A549 (cell line): ENCODE results near the gene GLIS1. TPM values are rescaled to one million over a fixed set of nuclear protein-coding genes. Genes with fewer than 3 reads are reported as not detected.

Experiments
- ATAC-seq, 2 experiments: fragments of 200-7000 bp in 1 of 2; fragments of >200 bp in 1 of 2; cut with Nextera tagmentation in 1 of 2; cut with Tn5 transposase in 1 of 2; 3 replicates each; pipeline versions ENCODE4 v1.8.0 to v1.9.1; 2018 to 2020; ENCODE audit warnings: mild to moderate bottlenecking in 1 of 2, moderate library complexity in 1 of 2
- CTCF ChIA-PET: fragments of 300-600 bp; sonication (Branson Sonifier 250); formaldehyde crosslinking; extraction: SDS; loops from one replicate; lab custom pipeline; 2021; ENCODE audit warnings: antibody characterized with exemption, inconsistent platforms; lab: Yijun Ruan, JAX
- POLR2A ChIA-PET: fragments of 350-600 bp; formaldehyde crosslinking; extraction: SDS; loops from one replicate; lab custom pipeline; 2021; ENCODE audit warnings: antibody characterized with exemption, inconsistent platforms; lab: Yijun Ruan, JAX
- DNase-seq, 2 experiments: peaks; one replicate each; pipeline versions ENCODE4 v3.0.0 to v3.0.0-alpha.2; 2011 to 2016; ENCODE audit warnings: low read depth in 1 of 2, low spot score in 1 of 2
- FAIRE-seq: peaks from 2 replicates; lab custom pipeline; 2011; peaks lifted over from hg19 to GRCh38; lab: Jason Lieb, UNC
- H3K27ac ChIP-seq, 2 experiments: fragments of >200 bp; sonication (Bioruptor Twin); formaldehyde crosslinking; 3 replicates each; pipeline ENCODE4 v1.5.1; 2016 to 2017
- H3K4me1 ChIP-seq: fragments of >200 bp; sonication (Bioruptor Twin); formaldehyde crosslinking; 3 replicates; pipeline ENCODE4 v1.6.1; 2016
- H3K4me2 ChIP-seq: fragments of >200 bp; sonication (Bioruptor Twin); formaldehyde crosslinking; 3 replicates; pipeline ENCODE4 v1.6.1; 2016
- H3K4me3 ChIP-seq: fragments of >200 bp; sonication (Bioruptor Twin); formaldehyde crosslinking; 3 replicates; pipeline ENCODE4 v1.5.1; 2016
- H3K9me3 ChIP-seq: fragments of >200 bp; sonication (Bioruptor Twin); formaldehyde crosslinking; 3 replicates; pipeline ENCODE4 v1.6.1; 2016
- ATOH8 ChIP-seq: fragments of 250-450 bp; sonication (Bioruptor Pico); IDR thresholded peaks from 2 replicates; pipeline ENCODE4 v1.5.0; 2020; ENCODE audit warnings: low read depth, mild to moderate bottlenecking, moderate library complexity
- BHLHE40 ChIP-seq: IDR thresholded peaks from 2 replicates; pipeline ENCODE4 v1.6.1; 2012; ENCODE audit warnings: low read depth, low read length, inconsistent platforms
- CBX2 ChIP-seq: fragments of 200-600 bp; sonication (generic); IDR thresholded peaks from 2 replicates; pipeline ENCODE4 v1.6.1; 2016; ENCODE audit warnings: low read depth, mild to moderate bottlenecking, borderline replicate concordance
- CHD4 ChIP-seq: fragments of 200-600 bp; sonication (generic); IDR thresholded peaks from 2 replicates; pipeline ENCODE4 v1.6.1; 2016; ENCODE audit warnings: antibody characterized with exemption, mild to moderate bottlenecking, borderline replicate concordance
- E2F6 ChIP-seq: IDR thresholded peaks from 2 replicates; pipeline ENCODE4 v1.6.1; 2012; ENCODE audit warnings: low read depth, borderline replicate concordance
- EHF ChIP-seq: fragments of 250-450 bp; sonication (Bioruptor Pico); IDR thresholded peaks from 2 replicates; pipeline ENCODE4 v1.5.0; 2020; ENCODE audit warnings: mild to moderate bottlenecking
- ELK1 ChIP-seq: fragments of 150-350 bp; IDR thresholded peaks from 2 replicates; pipeline ENCODE4 v1.6.1; 2014; ENCODE audit warnings: low read depth, mild to moderate bottlenecking, low read length
- HEYL ChIP-seq: fragments of 250-450 bp; sonication (Bioruptor Pico); IDR thresholded peaks from 2 replicates; pipeline ENCODE4 v1.8.0; 2021; ENCODE audit warnings: mild to moderate bottlenecking, moderate library complexity
- HOXA7 ChIP-seq: fragments of 250-450 bp; sonication (Bioruptor Pico); IDR thresholded peaks from 2 replicates; pipeline ENCODE4 v1.5.0; 2020; ENCODE audit warnings: mild to moderate bottlenecking, moderate library complexity
- JUNB ChIP-seq: fragments of >200 bp; sonication (Bioruptor Twin); formaldehyde crosslinking; IDR thresholded peaks from 2 replicates; pipeline ENCODE4 v1.6.1; 2016
- KDM5A ChIP-seq: fragments of 200-600 bp; sonication (generic); IDR thresholded peaks from 2 replicates; pipeline ENCODE4 v1.6.1; 2016; ENCODE audit warnings: antibody characterized with exemption, mild to moderate bottlenecking
- MYC ChIP-seq: IDR thresholded peaks from 2 replicates; pipeline ENCODE4 v1.6.1; 2012; ENCODE audit warnings: mild to moderate bottlenecking, inconsistent platforms, low read length, improper control_type of control experiment, borderline replicate concordance
- NR3C1 ChIP-seq: fragments of >200 bp; sonication (Bioruptor Twin); formaldehyde crosslinking; IDR thresholded peaks from 3 replicates; pipeline ENCODE4 v1.6.1; 2017
- PBX3 ChIP-seq: IDR thresholded peaks from 2 replicates; pipeline ENCODE4 v1.6.1; 2012
- RAD21 ChIP-seq, 2 experiments: fragments of >200 bp in 1 of 2; sonication (Bioruptor Twin) in 1 of 2; formaldehyde crosslinking in 1 of 2; IDR thresholded peaks in 1 of 2; conservative IDR thresholded peaks in 1 of 2; 2 replicates in 1 of 2; 3 replicates in 1 of 2; pipeline ENCODE4 v1.6.1; 2012 to 2018; ENCODE audit warnings: inconsistent platforms in 1 of 2
- RARB ChIP-seq: fragments of 250-450 bp; sonication (Bioruptor Pico); IDR thresholded peaks from 2 replicates; pipeline ENCODE4 v1.8.0; 2021; ENCODE audit warnings: mild to moderate bottlenecking, moderate library complexity
- RCOR1 ChIP-seq: fragments of 150-350 bp; IDR thresholded peaks from 2 replicates; pipeline ENCODE4 v1.6.1; 2014; ENCODE audit warnings: antibody characterized with exemption, low read length, low read depth
- REST ChIP-seq: fragments of 200-600 bp; sonication (generic); IDR thresholded peaks from 2 replicates; pipeline ENCODE4 v1.6.1; 2016; ENCODE audit warnings: antibody characterized with exemption, mild to moderate bottlenecking, moderate library complexity
- RNF2 ChIP-seq: fragments of 200-600 bp; sonication (generic); IDR thresholded peaks from 2 replicates; pipeline ENCODE4 v1.6.1; 2016; ENCODE audit warnings: low read depth, mild to moderate bottlenecking, antibody characterized with exemption, moderate library complexity, borderline replicate concordance
- SMC3 ChIP-seq: fragments of >200 bp; sonication (Bioruptor Twin); formaldehyde crosslinking; IDR thresholded peaks from 3 replicates; pipeline ENCODE4 v1.6.1; 2018; ENCODE audit warnings: inconsistent platforms
- USF2 ChIP-seq: fragments of 450-650 bp; IDR thresholded peaks from 2 replicates; pipeline ENCODE4 v1.6.1; 2014; ENCODE audit warnings: antibody characterized with exemption
- ZNF302 ChIP-seq: fragments of 250-450 bp; sonication (Bioruptor Pico); IDR thresholded peaks from 2 replicates; pipeline ENCODE4 v1.9.0; 2021; ENCODE audit warnings: inconsistent platforms, mild to moderate bottlenecking, moderate library complexity
- WGBS: methylation state at CpG from one replicate; pipeline ENCODE4 v1.1.6; 2017; ENCODE audit errors: missing lambda C conversion rate; 5-methylcytosine and 5-hydroxymethylcytosine counted together
- polyA plus RNA-seq, 4 experiments: library from polyadenylated mRNA; depleted of rRNA in 3 of 4; stranded (reverse); fragments of >200 nt; fragmentation: RNase III in 1 of 4; extraction: RNeasy Plus Mini Kit Qiagen cat#74134 plus additional on column Dnase treatment in 1 of 4; gene quantifications; 2 replicates in 3 of 4; 3 replicates in 1 of 4; pipeline ENCODE4 v1.2.3, GENCODE V29; 2011 to 2017

Gene GLIS1
- polyA plus RNA-seq, 2 of the 4 experiments (the other 2 are of a cell fraction) = 0.04 TPM; not detected in 1

- TF ChIP-seq SMC3 (no peak), RNF2 (no peak), JUNB (no peak), MYC (no peak), PBX3 (no peak), USF2 (no peak)
- TF ChIP-seq, all 56 proteins: peak for 0
Observed at GRCh38 chr1:53558739-53559315, 180.1 kb downstream of the GLIS1 start (continued).

GRCh38 chr1:53557830-53558738 lies 180.9 kb downstream of the GLIS1 start:
- peak in 1 of 2 experiments; percentile 17; a peak in 1 of 6 replicates for ATAC-seq
- POLR2A ChIA-PET = no interaction called here
- Histone ChIP-seq H3K4me3 (no peak overlapping the region), H3K4me2 (no peak overlapping the region), H3K4me1 (no peaks in the 10 kb centered on the region), H3K27ac (no peak overlapping the region), H3K9me3 (no peaks in the 10 kb centered on the region)
- no peak for DNase-seq
- CTCF ChIA-PET = no interaction called here
- FAIRE-seq = no peak
- 68% methylated on average over 12 of the region's 12 CpGs for WGBS
- TF ChIP-seq ELK1 = no peak
- no peak for TF ChIP-seq ATOH8 (CRISPR knock-in tag)
- no peak for TF ChIP-seq KDM5A
- no peak for TF ChIP-seq REST
- TF ChIP-seq PBX3 = no peak
- no peak for TF ChIP-seq CHD4
- TF ChIP-seq RARB (CRISPR knock-in tag) = no peak
- no peak for TF ChIP-seq ZNF302
- TF ChIP-seq HOXA7 = no peak
- TF ChIP-seq NR3C1 = no peak
- no peak for TF ChIP-seq BHLHE40
- TF ChIP-seq E2F6 = no peak
- no peak for TF ChIP-seq EHF (CRISPR knock-in tag)
- TF ChIP-seq HEYL = no peak
- TF ChIP-seq SMC3 = no peak
- no peak for TF ChIP-seq CBX2
- TF ChIP-seq JUNB = no peak
- TF ChIP-seq RAD21 (conservative IDR thresholded peaks at IDR 0.05 in 1 of 2, IDR thresholded peaks at IDR 0.05 in 1 of 2) = no peak
- no peak for TF ChIP-seq RCOR1
